Astrocyte (in vitro differentiated cells and primary cell): Measurements from ENCODE around the gene SCAMP5.

ENCODE experiments used
- EZH2 ChIP-seq: IDR thresholded peaks from 2 replicates; pipeline ENCODE4 v1.6.1; 2012; ENCODE audit warnings: mild to moderate bottlenecking, low read length, inconsistent platforms; ENCODE audit not compliant: insufficient read depth
- TF ChIP-seq, protein P1 (sequence below): IDR thresholded peaks from 2 replicates; pipeline ENCODE4 v1.5.1; 2011; ENCODE audit warnings: low read depth, mild to moderate bottlenecking, inconsistent platforms, low read length, moderate library complexity; ENCODE audit not compliant: insufficient read depth

GRCh38 chr15:74997543-74997942, 2.2 kb downstream of the SCAMP5 start:
- no peak for TF ChIP-seq EZH2
- TF ChIP-seq, protein P1, sequence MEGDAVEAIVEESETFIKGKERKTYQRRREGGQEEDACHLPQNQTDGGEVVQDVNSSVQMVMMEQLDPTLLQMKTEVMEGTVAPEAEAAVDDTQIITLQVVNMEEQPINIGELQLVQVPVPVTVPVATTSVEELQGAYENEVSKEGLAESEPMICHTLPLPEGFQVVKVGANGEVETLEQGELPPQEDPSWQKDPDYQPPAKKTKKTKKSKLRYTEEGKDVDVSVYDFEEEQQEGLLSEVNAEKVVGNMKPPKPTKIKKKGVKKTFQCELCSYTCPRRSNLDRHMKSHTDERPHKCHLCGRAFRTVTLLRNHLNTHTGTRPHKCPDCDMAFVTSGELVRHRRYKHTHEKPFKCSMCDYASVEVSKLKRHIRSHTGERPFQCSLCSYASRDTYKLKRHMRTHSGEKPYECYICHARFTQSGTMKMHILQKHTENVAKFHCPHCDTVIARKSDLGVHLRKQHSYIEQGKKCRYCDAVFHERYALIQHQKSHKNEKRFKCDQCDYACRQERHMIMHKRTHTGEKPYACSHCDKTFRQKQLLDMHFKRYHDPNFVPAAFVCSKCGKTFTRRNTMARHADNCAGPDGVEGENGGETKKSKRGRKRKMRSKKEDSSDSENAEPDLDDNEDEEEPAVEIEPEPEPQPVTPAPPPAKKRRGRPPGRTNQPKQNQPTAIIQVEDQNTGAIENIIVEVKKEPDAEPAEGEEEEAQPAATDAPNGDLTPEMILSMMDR = no peak
